Measurements from ENCODE around the gene ARSJ. TPM values are rescaled to one million over a fixed set of nuclear protein-coding genes. Genes with fewer than 3 reads are reported as not detected.
"Not testable (repeated sequence)": the region's sequence is repeated elsewhere in the genome, so short reads cannot be mapped to it uniquely, and the experiment has no call there.

ARSJ gene
- total RNA-seq, 1 donor from 2014 or later = 28.5 TPM

GRCh38 chr4:114005569-114006442 lies 26.4 kb upstream of the ARSJ start:
- DNase-seq (ENCODE audit: low read depth) = no peak
- no peak overlapping the region for H3K4me3 ChIP-seq (ENCODE audit: low read depth, low read length)
- no peak for TF ChIP-seq CTCF (conservative IDR thresholded peaks at IDR 0.05; ENCODE audit: low read depth, low read length)

GRCh38 chr4:114004483-114005226 lies 25.2 kb upstream of the ARSJ start:
- not testable (repeated sequence) for DNase-seq (ENCODE audit: low read depth); H3K4me3 ChIP-seq (ENCODE audit: low read depth, low read length)

- H3K4me3 ChIP-seq (ENCODE audit: low read depth, low read length) = no peak overlapping the region
- no peak for TF ChIP-seq CTCF (conservative IDR thresholded peaks at IDR 0.05; ENCODE audit: low read depth, low read length)
- no peak for DNase-seq (ENCODE audit: low read depth)
Measured at GRCh38 chr4:113998531-113998930, 19.1 kb upstream of the ARSJ start.

- H3K4me3 ChIP-seq (ENCODE audit: low read depth, low read length) = no peak overlapping the region
- no peak for DNase-seq (ENCODE audit: low read depth)
- no peak for TF ChIP-seq CTCF (conservative IDR thresholded peaks at IDR 0.05; ENCODE audit: low read depth, low read length)
Measured at GRCh38 chr4:113998079-113998478, 18.6 kb upstream of the ARSJ start.

GRCh38 chr4:113997206-113997605 lies 17.8 kb upstream of the ARSJ start:
- no peak for TF ChIP-seq CTCF (conservative IDR thresholded peaks at IDR 0.05; ENCODE audit: low read depth, low read length)
- H3K4me3 ChIP-seq (ENCODE audit: low read depth, low read length) = no peak overlapping the region
- no peak for DNase-seq (ENCODE audit: low read depth)

- DNase-seq (ENCODE audit: low read depth) = no peak
- TF ChIP-seq CTCF (conservative IDR thresholded peaks at IDR 0.05; ENCODE audit: low read depth, low read length) = no peak
- no peak overlapping the region for H3K4me3 ChIP-seq (ENCODE audit: low read depth, low read length)
Measured at GRCh38 chr4:113996599-113997177, 17.2 kb upstream of the ARSJ start.

- TF ChIP-seq CTCF (conservative IDR thresholded peaks at IDR 0.05; ENCODE audit: low read depth, low read length) = no peak
- no peak for DNase-seq (ENCODE audit: low read depth)
- H3K4me3 ChIP-seq (ENCODE audit: low read depth, low read length) = no peak overlapping the region
Measured at GRCh38 chr4:113993887-113994286, 14.4 kb upstream of the ARSJ start.
